Testis (tissue), 2 donors: Measurements from ENCODE around the gene ZNF576.

Experiments
- CTCF ChIP-seq, 3 experiments: fragments of 450-650 bp in 2 of 3; fragments of 200-600 bp in 1 of 3; sonication (generic) in 1 of 3; IDR thresholded peaks; one replicate each; pipeline ENCODE4 v1.5.1; 2016 to 2019; ENCODE audit warnings: antibody characterized with exemption in 3 of 3, mild to moderate bottlenecking in 2 of 3, moderate library complexity in 1 of 3
- POLR2A ChIP-seq: fragments of 450-650 bp; IDR thresholded peaks from one replicate; pipeline ENCODE4 v1.6.1; 2017; ENCODE audit warnings: antibody characterized with exemption, mild to moderate bottlenecking, moderate library complexity

GRCh38 chr19:43649514-43649913 is 53.1 kb downstream of the ZNF576 start:
- no peak for TF ChIP-seq CTCF (IDR thresholded peaks at IDR 0.05)
- TF ChIP-seq POLR2A: no peak
